Endothelial cell of umbilical vein (primary cell): Measurements from ENCODE around the gene CCN5. TPM values are rescaled to one million over a fixed set of nuclear protein-coding genes. Genes with fewer than 3 reads are reported as not detected.

ENCODE experiments used
- BruUV-seq: library from RNA; stranded (reverse); fragments of 400-500 nt; replicated peaks from 2 replicates; lab custom pipeline; 2021; lab: Mats Ljungman, UMichigan
- CTCF ChIA-PET: fragments of 300-600, 350-600 bp; sonication (Branson Sonifier 250); formaldehyde crosslinking; loops from one replicate; lab custom pipeline; 2021; ENCODE audit warnings: antibody characterized with exemption, inconsistent platforms; lab: Charles Lee
- POLR2A ChIA-PET: fragments of 300-600, 350-600 bp; sonication (Branson Sonifier 250); formaldehyde crosslinking; loops from one replicate; lab custom pipeline; 2021; ENCODE audit warnings: antibody characterized with exemption, inconsistent platforms; lab: Charles Lee
- DNase-seq: peaks from one replicate; pipeline ENCODE4 v3.0.0-alpha.2; 2011; ENCODE audit warnings: low read depth, low spot score
- FAIRE-seq: peaks from 2 replicates; lab custom pipeline; 2011; peaks lifted over from hg19 to GRCh38; lab: Jason Lieb, UNC
- H2AFZ ChIP-seq: 2 replicates; pipeline ENCODE4 v1.6.0; 2012; ENCODE audit warnings: low read depth, low read length, control low read depth, inconsistent platforms
- H3K27ac ChIP-seq: 2 replicates; pipeline ENCODE4 v1.5.1; 2011; ENCODE audit warnings: low read depth, mild to moderate bottlenecking, control low read depth, low read length, moderate library complexity; ENCODE audit not compliant: insufficient read depth
- H3K27me3 ChIP-seq, 2 experiments: 2 replicates each; pipeline versions ENCODE4 v1.6.0 to v1.6.1; 2011; ENCODE audit warnings: low read length in 2 of 2, mixed read lengths in 1 of 2; ENCODE audit not compliant: control insufficient read depth in 2 of 2, insufficient read depth in 2 of 2
- H3K36me3 ChIP-seq, 2 experiments: 2 replicates in 1 of 2; 3 replicates in 1 of 2; pipeline ENCODE4 v1.5.1; 2011; ENCODE audit warnings: low read length in 2 of 2, mild to moderate bottlenecking in 1 of 2, moderate library complexity in 1 of 2; ENCODE audit not compliant: control insufficient read depth in 2 of 2, insufficient read depth in 2 of 2; ENCODE audit errors: extremely low read depth in 1 of 2
- H3K4me1 ChIP-seq: 3 replicates; pipeline ENCODE4 v1.5.1; 2011; ENCODE audit warnings: mild to moderate bottlenecking, low read length; ENCODE audit not compliant: control insufficient read depth, insufficient read depth; ENCODE audit errors: extremely low read depth
- H3K4me2 ChIP-seq: 2 replicates; pipeline ENCODE4 v1.6.1; 2011; ENCODE audit warnings: low read length, control low read depth, mixed read lengths; ENCODE audit not compliant: insufficient read depth
- H3K4me3 ChIP-seq, 3 experiments: fragments of 200-600 bp in 1 of 3; sonication (generic), shearing (Covaris generic) in 1 of 3; replicated peaks in 1 of 3; 2 replicates each; pipeline ENCODE4 v1.5.1; 2011 to 2016; ENCODE audit warnings: control low read depth in 3 of 3, low read length in 3 of 3, mild to moderate bottlenecking in 2 of 3, inconsistent platforms in 1 of 3, low read depth in 1 of 3, moderate library complexity in 1 of 3; ENCODE audit not compliant: insufficient read depth in 1 of 3
- H3K79me2 ChIP-seq: 2 replicates; pipeline ENCODE4 v1.6.0; 2012; ENCODE audit warnings: low read length, inconsistent platforms; ENCODE audit not compliant: control insufficient read depth, insufficient read depth
- H3K9ac ChIP-seq: replicated peaks from 2 replicates; pipeline ENCODE3; 2011; ENCODE audit warnings: low read length, control low read depth; ENCODE audit not compliant: insufficient read depth; ENCODE audit errors: extremely low read depth
- H3K9me1 ChIP-seq: replicated peaks from 3 replicates; pipeline ENCODE4 v1.6.0; 2011; ENCODE audit warnings: mild to moderate bottlenecking, low read length; ENCODE audit not compliant: control insufficient read depth, insufficient read depth; ENCODE audit errors: extremely low read depth
- H3K9me3 ChIP-seq: replicated peaks from 2 replicates; pipeline ENCODE4 v1.5.1; 2012; ENCODE audit warnings: low read length, inconsistent platforms; ENCODE audit not compliant: control insufficient read depth, insufficient read depth
- H4K20me1 ChIP-seq: replicated peaks from 2 replicates; pipeline ENCODE3; 2011; ENCODE audit warnings: mild to moderate bottlenecking, low read length; ENCODE audit not compliant: control insufficient read depth, insufficient read depth; ENCODE audit errors: extremely low read depth
- CTCF ChIP-seq, 2 donors: IDR thresholded peaks; 1 replicate in 1 of 2; 2 replicates in 1 of 2; pipeline ENCODE4 v1.5.1; 2011; ENCODE audit warnings: low read length in 2 of 2, mild to moderate bottlenecking in 2 of 2, moderate library complexity in 2 of 2, control low read depth in 1 of 2, inconsistent platforms in 1 of 2, low read depth in 1 of 2; ENCODE audit not compliant: insufficient read depth in 1 of 2; ENCODE audit errors: extremely low read depth in 1 of 2
- EZH2 ChIP-seq: IDR thresholded peaks from 2 replicates; pipeline ENCODE4 v1.6.1; 2012; ENCODE audit warnings: borderline replicate concordance, low read depth, mild to moderate bottlenecking, moderate library complexity, low read length, inconsistent platforms; ENCODE audit not compliant: severe bottlenecking
- FOS ChIP-seq: IDR thresholded peaks from 2 replicates; pipeline ENCODE4 v1.6.1; 2011; ENCODE audit warnings: mild to moderate bottlenecking, low read length, moderate library complexity, borderline replicate concordance; ENCODE audit not compliant: insufficient read depth
- GATA2 ChIP-seq: IDR thresholded peaks from 2 replicates; pipeline ENCODE4 v1.7.0; 2011; ENCODE audit warnings: low read depth, mild to moderate bottlenecking, moderate library complexity, mixed read lengths, low read length; ENCODE audit not compliant: insufficient read length, insufficient read depth
- JUN ChIP-seq: IDR thresholded peaks from 2 replicates; pipeline ENCODE4 v1.6.1; 2011; ENCODE audit warnings: borderline replicate concordance, low read depth; ENCODE audit not compliant: insufficient read length, insufficient read depth
- MAX ChIP-seq: IDR thresholded peaks from 2 replicates; pipeline ENCODE4 v1.6.1; 2011; ENCODE audit not compliant: insufficient read depth, insufficient read length
- MYC ChIP-seq: IDR thresholded peaks from one replicate; pipeline ENCODE4 v1.6.1; 2011; ENCODE audit warnings: mild to moderate bottlenecking, low read depth, low read length
- POLR2A ChIP-seq: IDR thresholded peaks from 2 replicates; pipeline ENCODE4 v1.6.1; 2012; ENCODE audit warnings: low read depth, mild to moderate bottlenecking, control low read depth, low read length
- POLR2AphosphoS5 ChIP-seq: IDR thresholded peaks from 2 replicates; pipeline ENCODE4 v1.6.1; 2012; ENCODE audit warnings: low read depth, mild to moderate bottlenecking, control low read depth, low read length, moderate library complexity; ENCODE audit not compliant: insufficient read depth
- dilution Hi-C: fragments of 300-500 bp; cut with MboI; formaldehyde crosslinking; loops from one replicate; pipeline ENCODE4 v1.15.0; 2019; ENCODE audit warnings: low sequenced_read_pairs; ENCODE audit not compliant: extremely low pct_ligation_motif_present
- intact Hi-C: fragments of 100-400 bp; cut with micrococcal nuclease; formaldehyde crosslinking; loops from one replicate; pipeline ENCODE4 v1.10.0; 2022
- polyA plus RNA-seq, 4 experiments: library from polyadenylated mRNA; depleted of rRNA in 3 of 4; stranded (reverse) in 3 of 4; unstranded in 1 of 4; fragments of >200 nt; gene quantifications; 2 replicates each; pipeline versions ENCODE4 v1.2.1 to v1.2.3, GENCODE V29; 2011 to 2012; ENCODE audit warnings: missing spikeins in 1 of 4
- total RNA-seq: library from RNA; stranded (reverse); gene quantifications from 2 replicates; pipeline ENCODE4 v1.2.3, GENCODE V29; 2021

The CCN5 gene
- total and polyA plus RNA-seq, 2 donors (not counting 3 experiments of a cell fraction or from before 2014, with no cell fraction given) = 0.03 TPM; not detected in 1

- BruUV-seq = no TSS peak
- peaks cover 8 to 11% of the 10 kb centered on the region in 2 experiments for H3K27me3 ChIP-seq
- no peak overlapping the region for H3K9ac ChIP-seq
- no peaks in the 10 kb centered on the region for H3K79me2 ChIP-seq
- no peak overlapping the region for H3K4me3 ChIP-seq
- no peak for DNase-seq
- dilution Hi-C loops = loop anchor here (5.0 kb wide), 1 partner anchor 80 kb away; no protein-coding TSS in a partner anchor
- H3K36me3 ChIP-seq = no peaks in the 10 kb centered on the region
- CTCF ChIA-PET = interaction anchor here (2.1 to 2.9 kb wide), 2 partner anchors 10 kb away, joined by 8 to 17 read pairs; partner anchors contain the start of gene KCNK15
- no peak overlapping the region for H2AFZ ChIP-seq
- no peak overlapping the region for H3K27ac ChIP-seq
- H3K9me3 ChIP-seq = no peaks in the 10 kb centered on the region
- POLR2A ChIA-PET = no interaction called here
- no peaks in the 10 kb centered on the region for H4K20me1 ChIP-seq
- intact Hi-C loops = no loop called here
- TF ChIP-seq POLR2AphosphoS5 (no peak), JUN (no peak), FOS (no peak), EZH2 (no peak), POLR2A (no peak), CTCF (IDR thresholded peaks at IDR 0.05; ENCODE audit: extremely low read depth in 1 of 2, insufficient read depth in 1 of 2, low read depth in 1 of 2, low read length in 2 of 2) (no peak), MAX (no peak), MYC (no peak), GATA2 (no peak)
- H3K4me2 ChIP-seq = no peak overlapping the region
- H3K9me1 ChIP-seq = no peaks in the 10 kb centered on the region
- H3K4me1 ChIP-seq = no peaks in the 10 kb centered on the region
- no peak for FAIRE-seq
Observed at GRCh38 chr20:44756956-44757355, 41.8 kb downstream of the CCN5 start.
